Tibial nerve (tissue), 4 donors: ENCODE data around the gene SATB2.

Source experiments
- EP300 ChIP-seq, 2 donors: sonication (generic); formaldehyde crosslinking; IDR thresholded peaks; one replicate each; pipeline ENCODE4 v1.6.1; 2017; ENCODE audit warnings: antibody characterized with exemption in 2 of 2, mild to moderate bottlenecking in 1 of 2
- POLR2A ChIP-seq, 2 donors: fragments of 450-650 bp; IDR thresholded peaks; one replicate each; pipeline ENCODE4 v1.6.1; 2017; ENCODE audit warnings: antibody characterized with exemption in 2 of 2, mild to moderate bottlenecking in 2 of 2, moderate library complexity in 2 of 2
- TF ChIP-seq, protein P1 (sequence below), 5 experiments: fragments of 200-600 bp in 3 of 5; fragments of 450-650 bp in 2 of 5; sonication (generic) in 3 of 5; IDR thresholded peaks; one replicate each; pipeline ENCODE4 v1.5.1; 2016 to 2019; ENCODE audit warnings: antibody characterized with exemption in 5 of 5, mild to moderate bottlenecking in 3 of 5, moderate library complexity in 2 of 5

DNA sequence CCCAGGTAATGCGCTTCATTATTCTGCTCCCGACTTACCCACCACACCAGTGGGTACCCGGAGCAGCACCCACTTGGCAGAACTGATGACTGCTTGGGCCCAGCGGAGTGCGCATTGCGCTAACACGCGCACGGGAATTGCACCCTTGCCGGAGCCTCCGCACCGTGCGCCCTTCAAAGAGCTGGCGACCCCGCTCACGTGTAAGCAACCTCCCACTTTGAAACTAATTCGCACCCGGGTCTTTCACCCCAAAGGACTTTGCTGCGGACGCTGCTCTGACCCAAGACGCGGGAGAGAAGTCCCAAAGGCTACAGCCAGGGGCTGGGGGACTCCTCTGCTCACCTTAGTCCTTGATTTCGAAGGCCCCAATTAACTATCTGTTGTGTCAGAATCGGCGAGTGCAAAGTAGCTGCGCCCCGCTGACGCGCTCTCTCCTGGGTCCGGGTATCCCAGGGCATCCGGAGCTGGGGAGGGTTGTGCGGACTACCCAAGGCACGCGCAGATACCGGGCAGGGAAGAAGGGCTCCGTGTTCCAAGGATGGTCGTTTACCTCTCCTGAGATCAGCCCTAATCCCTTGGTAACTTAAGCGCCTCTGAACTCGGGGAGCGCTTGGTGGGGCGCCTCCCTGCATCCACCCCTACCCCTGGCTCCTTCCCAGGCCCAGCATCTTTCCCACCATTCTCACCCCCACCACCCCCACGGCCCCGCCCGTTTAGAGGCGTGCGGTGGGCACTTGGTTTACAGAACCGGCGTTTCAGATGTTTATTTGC is 13.1 kb upstream of the SATB2 start:
- TF ChIP-seq, protein P1, sequence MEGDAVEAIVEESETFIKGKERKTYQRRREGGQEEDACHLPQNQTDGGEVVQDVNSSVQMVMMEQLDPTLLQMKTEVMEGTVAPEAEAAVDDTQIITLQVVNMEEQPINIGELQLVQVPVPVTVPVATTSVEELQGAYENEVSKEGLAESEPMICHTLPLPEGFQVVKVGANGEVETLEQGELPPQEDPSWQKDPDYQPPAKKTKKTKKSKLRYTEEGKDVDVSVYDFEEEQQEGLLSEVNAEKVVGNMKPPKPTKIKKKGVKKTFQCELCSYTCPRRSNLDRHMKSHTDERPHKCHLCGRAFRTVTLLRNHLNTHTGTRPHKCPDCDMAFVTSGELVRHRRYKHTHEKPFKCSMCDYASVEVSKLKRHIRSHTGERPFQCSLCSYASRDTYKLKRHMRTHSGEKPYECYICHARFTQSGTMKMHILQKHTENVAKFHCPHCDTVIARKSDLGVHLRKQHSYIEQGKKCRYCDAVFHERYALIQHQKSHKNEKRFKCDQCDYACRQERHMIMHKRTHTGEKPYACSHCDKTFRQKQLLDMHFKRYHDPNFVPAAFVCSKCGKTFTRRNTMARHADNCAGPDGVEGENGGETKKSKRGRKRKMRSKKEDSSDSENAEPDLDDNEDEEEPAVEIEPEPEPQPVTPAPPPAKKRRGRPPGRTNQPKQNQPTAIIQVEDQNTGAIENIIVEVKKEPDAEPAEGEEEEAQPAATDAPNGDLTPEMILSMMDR (IDR thresholded peaks at IDR 0.05) = no peak
- TF ChIP-seq POLR2A (IDR thresholded peaks at IDR 0.05) (no peak), EP300 (IDR thresholded peaks at IDR 0.05) (no peak)
